Gastrocnemius medialis (tissue), 4 donors: ENCODE measurements around the gene ORC4.

Experiments used
- POLR2A ChIP-seq, 2 donors: fragments of 450-650 bp; IDR thresholded peaks; one replicate each; pipeline ENCODE4 v1.6.1; 2017; ENCODE audit warnings: antibody characterized with exemption in 2 of 2, mild to moderate bottlenecking in 2 of 2, moderate library complexity in 2 of 2
- TF ChIP-seq, protein P1 (sequence below), 5 experiments: fragments of 450-650 bp in 3 of 5; fragments of 200-600 bp in 2 of 5; sonication (generic) in 2 of 5; IDR thresholded peaks in 4 of 5; conservative IDR thresholded peaks in 1 of 5; 1 replicate in 4 of 5; 2 replicates in 1 of 5; pipeline ENCODE4 v1.5.1; 2016 to 2019; ENCODE audit warnings: antibody characterized with exemption in 5 of 5, mild to moderate bottlenecking in 3 of 5, moderate library complexity in 3 of 5

DNA sequence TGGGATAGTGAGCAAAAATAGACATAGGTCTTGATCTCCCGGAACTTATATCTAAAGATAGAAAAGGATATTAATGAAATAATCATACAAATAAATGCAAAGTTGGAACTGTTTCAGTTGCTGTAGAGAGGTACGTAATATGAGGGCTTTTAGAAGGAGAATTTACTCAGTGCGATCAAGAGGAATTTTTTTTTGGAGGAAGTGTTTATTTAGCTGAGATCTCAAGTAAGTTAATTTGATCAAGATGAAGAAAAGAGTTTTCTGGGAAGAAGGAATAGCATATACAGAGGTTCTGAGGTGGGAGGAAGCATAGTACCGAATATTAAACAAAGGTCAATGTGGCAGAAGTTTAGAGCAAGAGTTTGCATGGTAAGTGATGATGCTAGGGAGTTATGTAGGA is 11.7 kb upstream of the ORC4 start:
- TF ChIP-seq, protein P1, sequence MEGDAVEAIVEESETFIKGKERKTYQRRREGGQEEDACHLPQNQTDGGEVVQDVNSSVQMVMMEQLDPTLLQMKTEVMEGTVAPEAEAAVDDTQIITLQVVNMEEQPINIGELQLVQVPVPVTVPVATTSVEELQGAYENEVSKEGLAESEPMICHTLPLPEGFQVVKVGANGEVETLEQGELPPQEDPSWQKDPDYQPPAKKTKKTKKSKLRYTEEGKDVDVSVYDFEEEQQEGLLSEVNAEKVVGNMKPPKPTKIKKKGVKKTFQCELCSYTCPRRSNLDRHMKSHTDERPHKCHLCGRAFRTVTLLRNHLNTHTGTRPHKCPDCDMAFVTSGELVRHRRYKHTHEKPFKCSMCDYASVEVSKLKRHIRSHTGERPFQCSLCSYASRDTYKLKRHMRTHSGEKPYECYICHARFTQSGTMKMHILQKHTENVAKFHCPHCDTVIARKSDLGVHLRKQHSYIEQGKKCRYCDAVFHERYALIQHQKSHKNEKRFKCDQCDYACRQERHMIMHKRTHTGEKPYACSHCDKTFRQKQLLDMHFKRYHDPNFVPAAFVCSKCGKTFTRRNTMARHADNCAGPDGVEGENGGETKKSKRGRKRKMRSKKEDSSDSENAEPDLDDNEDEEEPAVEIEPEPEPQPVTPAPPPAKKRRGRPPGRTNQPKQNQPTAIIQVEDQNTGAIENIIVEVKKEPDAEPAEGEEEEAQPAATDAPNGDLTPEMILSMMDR (IDR thresholded peaks at IDR 0.05 in 4 of 5, conservative IDR thresholded peaks at IDR 0.05 in 1 of 5), result no peak
- no peak for TF ChIP-seq POLR2A (IDR thresholded peaks at IDR 0.05)
